CD4-positive, alpha-beta T cell treated with Interleukin-12 subunit alpha and Interleukin-12 subunit beta, for 1 hour (primary cell): ENCODE data around the gene ESPN.
A peak's percentile ranks its signal among the peaks of the same experiment; 100 is the strongest.

Experiments used
- DNase-seq: peaks from one replicate; pipeline ENCODE4 v3.0.0-alpha.2; 2020

Gene ESPN

GRCh38 chr1:6467744-6468688, 43.4 kb downstream of the ESPN start:
- DNase-seq: no peak

- no peak for DNase-seq
Measured at GRCh38 chr1:6468729-6469461, 44.3 kb downstream of the ESPN start.

- DNase-seq: peak; percentile 27
Measured at GRCh38 chr1:6470132-6471085, 45.8 kb downstream of the ESPN start.

GRCh38 chr1:6471086-6471969, 46.8 kb downstream of the ESPN start:
- peak; percentile 52 for DNase-seq

GRCh38 chr1:6471970-6472368, 47.4 kb downstream of the ESPN start:
- no peak for DNase-seq

GRCh38 chr1:6472391-6472790, 47.8 kb downstream of the ESPN start:
- DNase-seq: no peak

- no peak for DNase-seq
Measured at GRCh38 chr1:6473156-6473555, 48.6 kb downstream of the ESPN start.

GRCh38 chr1:6473974-6474814, 49.6 kb downstream of the ESPN start:
- no peak for DNase-seq

GRCh38 chr1:6474815-6475282, 50.3 kb downstream of the ESPN start:
- no peak for DNase-seq

GRCh38 chr1:6475381-6476133, 51.0 kb downstream of the ESPN start:
- DNase-seq: peak; percentile 85

- DNase-seq: no peak
Measured at GRCh38 chr1:6476483-6476882, 51.9 kb downstream of the ESPN start.

- DNase-seq: no peak
Measured at GRCh38 chr1:6477039-6477820, 52.7 kb downstream of the ESPN start.

- DNase-seq: no peak
Measured at GRCh38 chr1:6481820-6482219, 57.2 kb downstream of the ESPN start.

- no peak for DNase-seq
Measured at GRCh38 chr1:6483017-6483760, 58.6 kb downstream of the ESPN start.

GRCh38 chr1:6483761-6484117, 59.2 kb downstream of the ESPN start:
- DNase-seq: no peak

GRCh38 chr1:6484826-6485167, 60.2 kb downstream of the ESPN start:
- DNase-seq: no peak

GRCh38 chr1:6485168-6486101, 60.9 kb downstream of the ESPN start:
- DNase-seq: no peak
